Trophoblast cell (in vitro differentiated cells and primary cell): ENCODE results near the gene TMEM63B.
"Not testable (repeated sequence)": the region's sequence is repeated elsewhere in the genome, so short reads cannot be mapped to it uniquely, and the experiment has no call there.

Experiments
- DNase-seq, 2 donors: peaks; one replicate each; pipeline ENCODE4 v3.0.0-alpha.2; 2016
- H2AFZ ChIP-seq: 2 replicates; pipeline ENCODE4 v1.6.1; 2013; ENCODE audit warnings: low read length, moderate library complexity, mild to moderate bottlenecking; ENCODE audit not compliant: insufficient read depth, poor library complexity
- H2AK5ac ChIP-seq: 2 replicates; pipeline ENCODE4 v1.6.1; 2013; ENCODE audit warnings: mild to moderate bottlenecking, low read length
- H2BK120ac ChIP-seq: 2 replicates; pipeline ENCODE4 v1.6.1; 2013; ENCODE audit warnings: low read length, mild to moderate bottlenecking, moderate library complexity; ENCODE audit not compliant: insufficient read depth, poor library complexity
- H2BK12ac ChIP-seq: 2 replicates; pipeline ENCODE4 v1.6.1; 2013; ENCODE audit warnings: mild to moderate bottlenecking, low read length, moderate library complexity
- H2BK5ac ChIP-seq: 2 replicates; pipeline ENCODE4 v1.6.1; 2013; ENCODE audit warnings: low read length, low read depth, moderate library complexity, mild to moderate bottlenecking; ENCODE audit not compliant: poor library complexity
- H3K14ac ChIP-seq: 2 replicates; pipeline ENCODE4 v1.6.1; 2013; ENCODE audit warnings: mild to moderate bottlenecking, low read length
- H3K18ac ChIP-seq: 2 replicates; pipeline ENCODE4 v1.6.1; 2013; ENCODE audit warnings: mild to moderate bottlenecking, low read length
- H3K23ac ChIP-seq: 2 replicates; pipeline ENCODE4 v1.6.1; 2013; ENCODE audit warnings: low read length
- H3K27ac ChIP-seq: 2 replicates; pipeline ENCODE4 v1.5.1; 2013; ENCODE audit warnings: low read depth, mild to moderate bottlenecking, inconsistent platforms, low read length, moderate library complexity
- H3K27me3 ChIP-seq: 2 replicates; pipeline ENCODE4 v1.6.1; 2013; ENCODE audit warnings: inconsistent platforms, mild to moderate bottlenecking, low read length, moderate library complexity; ENCODE audit not compliant: insufficient read depth
- H3K36me3 ChIP-seq, 2 experiments: 1 replicate in 1 of 2; 2 replicates in 1 of 2; pipeline ENCODE4 v1.6.1; 2013; ENCODE audit warnings: low read length in 2 of 2, mild to moderate bottlenecking in 2 of 2, moderate library complexity in 1 of 2; ENCODE audit not compliant: insufficient read depth in 2 of 2, control insufficient read depth in 1 of 2
- H3K4ac ChIP-seq: 2 replicates; pipeline ENCODE4 v1.6.1; 2013; ENCODE audit warnings: low read depth, mild to moderate bottlenecking, low read length, moderate library complexity
- H3K4me1 ChIP-seq, 2 experiments: 1 replicate in 1 of 2; 2 replicates in 1 of 2; pipeline ENCODE4 v1.6.1; 2013; ENCODE audit warnings: low read length in 2 of 2, mild to moderate bottlenecking in 2 of 2, moderate library complexity in 1 of 2; ENCODE audit not compliant: insufficient read depth in 2 of 2, control insufficient read depth in 1 of 2
- H3K4me2 ChIP-seq: 2 replicates; pipeline ENCODE4 v1.6.1; 2013; ENCODE audit warnings: inconsistent platforms, mild to moderate bottlenecking, low read length, moderate library complexity
- H3K4me3 ChIP-seq: 2 replicates; pipeline ENCODE4 v1.5.1; 2013; ENCODE audit warnings: mild to moderate bottlenecking, low read depth, low read length, inconsistent platforms
- H3K79me1 ChIP-seq: one replicate; pipeline ENCODE4 v1.6.1; 2013; ENCODE audit warnings: low read length
- H3K79me2 ChIP-seq: 2 replicates; pipeline ENCODE4 v1.6.1; 2013; ENCODE audit warnings: low read length, mild to moderate bottlenecking; ENCODE audit not compliant: control insufficient read depth, insufficient read depth, poor library complexity
- H3K9ac ChIP-seq: 2 replicates; pipeline ENCODE4 v1.6.1; 2013; ENCODE audit warnings: mild to moderate bottlenecking, low read length
- H3K9me3 ChIP-seq: 2 replicates; pipeline ENCODE4 v1.6.1; 2013; ENCODE audit warnings: low read depth, mild to moderate bottlenecking, control low read depth, inconsistent platforms, low read length; ENCODE audit not compliant: insufficient read depth
- H4K12ac ChIP-seq: 2 replicates; pipeline ENCODE4 v1.6.1; 2013; ENCODE audit warnings: low read depth, mild to moderate bottlenecking, low read length, moderate library complexity
- H4K8ac ChIP-seq: 2 replicates; pipeline ENCODE4 v1.6.1; 2013; ENCODE audit warnings: low read depth, mild to moderate bottlenecking, low read length, moderate library complexity
- H4K91ac ChIP-seq: one replicate; pipeline ENCODE4 v1.6.1; 2013; ENCODE audit warnings: low read depth, mild to moderate bottlenecking, low read length, moderate library complexity
- WGBS: extraction: QIAGEN DNeasy Blood & Tissue Kit; methylation state at CpG from one replicate; pipeline ENCODE4 v1.1.7; 2013; ENCODE audit warnings: missing lambda C conversion rate; ENCODE audit not compliant: insufficient read length, insufficient coverage; ENCODE audit errors: extremely low coverage; 5-methylcytosine and 5-hydroxymethylcytosine counted together

Gene TMEM63B

GRCh38 chr6:44193307-44193910, 66.1 kb downstream of the TMEM63B start:
- H3K14ac ChIP-seq: no peak overlapping the region

GRCh38 chr6:44194326-44194725, 67.0 kb downstream of the TMEM63B start:
- no peak overlapping the region for H3K23ac ChIP-seq
- no peak overlapping the region for H2BK12ac ChIP-seq
- WGBS: no CpG with 5 or more reads among the region's 5 CpGs
- no peak overlapping the region for H4K12ac ChIP-seq
- no peak for DNase-seq
- H3K4me2 ChIP-seq: no peak overlapping the region
- H3K36me3 ChIP-seq: no peaks in the 10 kb centered on the region
- H3K27ac ChIP-seq: no peak overlapping the region
- H2BK120ac ChIP-seq: no peak overlapping the region
- H3K79me2 ChIP-seq: no peaks in the 10 kb centered on the region
- peak overlapping the region; percentile 10 for H4K91ac ChIP-seq
- no peaks in the 10 kb centered on the region for H3K9me3 ChIP-seq
- H3K79me1 ChIP-seq: no peaks in the 10 kb centered on the region
- no peaks in the 10 kb centered on the region for H3K27me3 ChIP-seq
- H2AFZ ChIP-seq: no peak overlapping the region
- H3K4me3 ChIP-seq: peak overlapping the region; percentile 58
- H3K18ac ChIP-seq: no peak overlapping the region
- H4K8ac ChIP-seq: no peak overlapping the region
- peak overlapping the region; percentile 76 for H2AK5ac ChIP-seq
- no peak overlapping the region for H3K4ac ChIP-seq
- no peak overlapping the region for H2BK5ac ChIP-seq
- H3K9ac ChIP-seq: no peak overlapping the region
- no peak overlapping the region for H3K14ac ChIP-seq
- H3K4me1 ChIP-seq: peaks cover 6 to 7% of the 10 kb centered on the region in 2 experiments

More at GRCh38 chr6:44193307-44193910, 66.1 kb downstream of the TMEM63B start:
- H2AFZ ChIP-seq: no peak overlapping the region
- H2BK12ac ChIP-seq: no peak overlapping the region
- no peak overlapping the region for H4K8ac ChIP-seq
- no peak overlapping the region for H3K4me2 ChIP-seq
- H3K27me3 ChIP-seq: no peaks in the 10 kb centered on the region
- H4K91ac ChIP-seq: no peak overlapping the region
- H3K36me3 ChIP-seq: no peaks in the 10 kb centered on the region
- no peak overlapping the region for H2AK5ac ChIP-seq
- no peak overlapping the region for H4K12ac ChIP-seq
- no peak overlapping the region for H3K4ac ChIP-seq
- no peaks in the 10 kb centered on the region for H3K79me1 ChIP-seq
- no peak overlapping the region for H2BK5ac ChIP-seq
- no peaks in the 10 kb centered on the region for H3K79me2 ChIP-seq
- H2BK120ac ChIP-seq: no peak overlapping the region
- no peak overlapping the region for H3K9ac ChIP-seq
- H3K18ac ChIP-seq: no peak overlapping the region
- no peak overlapping the region for H3K4me3 ChIP-seq
- WGBS: no CpG with 5 or more reads among the region's 8 CpGs
- H3K9me3 ChIP-seq: no peaks in the 10 kb centered on the region
- H3K23ac ChIP-seq: no peak overlapping the region
- no peak overlapping the region for H3K27ac ChIP-seq
- H3K4me1 ChIP-seq: peaks cover 6 to 7% of the 10 kb centered on the region in 2 experiments
- DNase-seq: no peak

- not testable (repeated sequence) for DNase-seq, H2AFZ ChIP-seq, H2BK120ac ChIP-seq, H3K79me2 ChIP-seq, H3K18ac ChIP-seq, H3K4me2 ChIP-seq, H4K91ac ChIP-seq, H2BK12ac ChIP-seq, H3K36me3 ChIP-seq, H3K27me3 ChIP-seq, H3K4ac ChIP-seq, H4K8ac ChIP-seq, H2AK5ac ChIP-seq, H3K27ac ChIP-seq, H3K9me3 ChIP-seq, H3K4me3 ChIP-seq, H2BK5ac ChIP-seq, H3K9ac ChIP-seq, H4K12ac ChIP-seq, H3K14ac ChIP-seq, H3K23ac ChIP-seq
- no CpG with 5 or more reads among the region's 11 CpGs for WGBS
- H3K79me1 ChIP-seq: peaks cover 12% of the 10 kb centered on the region
- peaks cover 16 to 17% of the 10 kb centered on the region in 2 experiments for H3K4me1 ChIP-seq
Measured at GRCh38 chr6:44196351-44196750, 69.0 kb downstream of the TMEM63B start.

GRCh38 chr6:44198684-44199083, 71.3 kb downstream of the TMEM63B start:
- Histone ChIP-seq H3K9ac (no peak overlapping the region), H4K8ac (no peak overlapping the region), H3K4me3 (no peak overlapping the region), H3K36me3 (no peaks in the 10 kb centered on the region), H3K14ac (no peak overlapping the region), H3K4ac (no peak overlapping the region), H3K9me3 (no peaks in the 10 kb centered on the region), H2BK12ac (no peak overlapping the region), H2AK5ac (no peak overlapping the region), H3K4me1 (peaks cover 26 to 29% of the 10 kb centered on the region in 2 experiments), H2BK5ac (no peak overlapping the region), H4K91ac (no peak overlapping the region), H3K79me2 (peaks cover 10% of the 10 kb centered on the region), H3K27ac (no peak overlapping the region), H3K4me2 (no peak overlapping the region), H3K23ac (no peak overlapping the region), H3K79me1 (peaks cover 30% of the 10 kb centered on the region), H2BK120ac (no peak overlapping the region), H3K27me3 (no peaks in the 10 kb centered on the region), H4K12ac (no peak overlapping the region), H3K18ac (no peak overlapping the region), H2AFZ (no peak overlapping the region)
- no CpG with 5 or more reads among the region's 3 CpGs for WGBS
- no peak for DNase-seq
